ENCODE data around the gene RAP2A. TPM values are rescaled to one million over a fixed set of nuclear protein-coding genes. Genes with fewer than 3 reads are reported as not detected.

The RAP2A gene
- total RNA-seq, 4 donors from 2014 or later, result 10.5 to 23.2 (median 20.7) TPM

GRCh38 chr13:97432917-97433726 is 847 bp upstream of the RAP2A start:
- no peaks in the 10 kb centered on the region for H3K27me3 ChIP-seq
- H3K36me3 ChIP-seq, result no peaks in the 10 kb centered on the region
- peak overlapping the region; percentile 46 to 83 (median 78) for H3K4me3 ChIP-seq
- intact Hi-C loops (cut with DNase I; ENCODE audit: low total_unique reads) (loop anchor here (5.0 kb wide), 1 partner anchor 136 kb away; no protein-coding TSS in a partner anchor), in situ Hi-C loops (cut with MboI; ENCODE audit: low pct_ligation_motif_present in 1 of 4, low pct_unique_long_range_greater_than_20kb in 1 of 4, low sequenced_read_pairs in 3 of 4) (loop anchor here in 1 of 4 donors (10.0 kb wide), 1 partner anchor 208 kb away; the partner anchor contains the start of gene MBNL2)
- H3K9me3 ChIP-seq, result no peaks in the 10 kb centered on the region
- DNase-seq, result peak; percentile 99
- TF ChIP-seq EP300 (IDR thresholded peaks at IDR 0.05; ENCODE audit: low read depth) (no peak), POLR2AphosphoS5 (IDR thresholded peaks at IDR 0.05) (peak; percentile 72 to 88 (median 80))
- peak overlapping the region; percentile 99 to 100 (median 100) for H3K27ac ChIP-seq
- WGBS, 2 donors (ENCODE audit: low coverage in 1 of 2), result 7% methylated on average over 50 of the region's 50 CpGs; no CpG with 5 or more reads in 1 of the 2 donors
- H3K4me1 ChIP-seq, result peaks cover 7 to 46% (median 38%) of the 10 kb centered on the region in 4 donors

- WGBS, 2 donors (ENCODE audit: low coverage in 1 of 2), result 0 to 1% methylated on average over 1 to 35 of the region's 60 CpGs
- Histone ChIP-seq H3K4me1 (peaks cover 7 to 46% (median 38%) of the 10 kb centered on the region in 4 donors), H3K36me3 (no peaks in the 10 kb centered on the region)
Measured at GRCh38 chr13:97434397-97435201, 630 bp downstream of the RAP2A start.

GRCh38 chr13:97435323-97435722 is 1.4 kb downstream of the RAP2A start:
- H3K4me3 ChIP-seq, result peak overlapping the region; percentile 28 to 85 (median 70)
- peak overlapping the region in 3 of 4 donors; percentile 99 to 100 (median 100) for H3K27ac ChIP-seq
- TF ChIP-seq CTCF (IDR thresholded peaks at IDR 0.05) (no peak), POLR2AphosphoS5 (IDR thresholded peaks at IDR 0.05) (no peak), POLR2A (IDR thresholded peaks at IDR 0.05) (no peak), EP300 (IDR thresholded peaks at IDR 0.05; ENCODE audit: low read depth) (no peak)
- no peaks in the 10 kb centered on the region for H3K9me3 ChIP-seq
- H3K27me3 ChIP-seq, result no peaks in the 10 kb centered on the region
- WGBS, 2 donors (ENCODE audit: low coverage in 1 of 2), result 34 to 38% methylated on average over 3 of the region's 3 CpGs
- peaks cover 7 to 41% (median 34%) of the 10 kb centered on the region in 4 donors for H3K4me1 ChIP-seq
- intact Hi-C loops (cut with DNase I; ENCODE audit: low total_unique reads), result no loop called here
- in situ Hi-C loops (cut with MboI; ENCODE audit: low pct_ligation_motif_present in 1 of 4, low pct_unique_long_range_greater_than_20kb in 1 of 4, low sequenced_read_pairs in 3 of 4), result loop anchor here in 1 of 4 donors (10.0 kb wide), 1 partner anchor 211 kb away; the partner anchor contains the start of gene MBNL2
- DNase-seq, result no peak
- no peaks in the 10 kb centered on the region for H3K36me3 ChIP-seq

More at GRCh38 chr13:97434397-97435201, 630 bp downstream of the RAP2A start:
- intact Hi-C loops (cut with DNase I; ENCODE audit: low total_unique reads) (loop anchor here (5.0 kb wide), 1 partner anchor 137 kb away; no protein-coding TSS in a partner anchor), in situ Hi-C loops (cut with MboI; ENCODE audit: low pct_ligation_motif_present in 1 of 4, low pct_unique_long_range_greater_than_20kb in 1 of 4, low sequenced_read_pairs in 3 of 4) (loop anchor here in 1 of 4 donors (10.0 kb wide), 1 partner anchor 210 kb away; the partner anchor contains the start of gene MBNL2)
- Histone ChIP-seq H3K9me3 (no peaks in the 10 kb centered on the region), H3K27me3 (no peaks in the 10 kb centered on the region), H3K27ac (peak overlapping the region; percentile 88 to 100 (median 100)), H3K4me3 (peak overlapping the region; percentile 28 to 85 (median 70))
- TF ChIP-seq POLR2AphosphoS5 (IDR thresholded peaks at IDR 0.05), result no peak
- TF ChIP-seq CTCF (IDR thresholded peaks at IDR 0.05), result no peak
- no peak for TF ChIP-seq EP300 (IDR thresholded peaks at IDR 0.05; ENCODE audit: low read depth)
- no peak for TF ChIP-seq POLR2A (IDR thresholded peaks at IDR 0.05)
- peak; percentile 43 for DNase-seq

GRCh38 chr13:97435794-97436193 is 1.8 kb downstream of the RAP2A start:
- peak overlapping the region in 2 of 4 donors; percentile 4 to 85 for H3K4me3 ChIP-seq
- 28 to 41% methylated on average over 5 of the region's 5 CpGs for WGBS, 2 donors (ENCODE audit: low coverage in 1 of 2)
- peaks cover 7 to 39% (median 32%) of the 10 kb centered on the region in 4 donors for H3K4me1 ChIP-seq
- no peak for DNase-seq
- in situ Hi-C loops (cut with MboI; ENCODE audit: low pct_ligation_motif_present in 1 of 4, low pct_unique_long_range_greater_than_20kb in 1 of 4, low sequenced_read_pairs in 3 of 4), result loop anchor here in 1 of 4 donors (10.0 kb wide), 1 partner anchor 211 kb away; the partner anchor contains the start of gene MBNL2
- no peaks in the 10 kb centered on the region for H3K36me3 ChIP-seq
- TF ChIP-seq EP300 (IDR thresholded peaks at IDR 0.05; ENCODE audit: low read depth) (no peak), POLR2AphosphoS5 (IDR thresholded peaks at IDR 0.05) (no peak), POLR2A (IDR thresholded peaks at IDR 0.05) (no peak), CTCF (IDR thresholded peaks at IDR 0.05) (no peak)
- no peaks in the 10 kb centered on the region for H3K27me3 ChIP-seq
- no peaks in the 10 kb centered on the region for H3K9me3 ChIP-seq
- intact Hi-C loops (cut with DNase I; ENCODE audit: low total_unique reads), result no loop called here
- H3K27ac ChIP-seq, result no peak overlapping the region
